Measurements from ENCODE around the gene KPNA4.
"Not testable (repeated sequence)": the region's sequence is repeated elsewhere in the genome, so short reads cannot be mapped to it uniquely, and the experiment has no call there.

Gene KPNA4

GRCh38 chr3:160573955-160574525, 8.7 kb upstream of the KPNA4 start:
- FAIRE-seq; DNase-seq (ENCODE audit: low spot score): not testable (repeated sequence)

GRCh38 chr3:160569894-160570652, 4.7 kb upstream of the KPNA4 start:
- DNase-seq (ENCODE audit: low spot score) (no peak), FAIRE-seq (no peak)

GRCh38 chr3:160568989-160569388, 3.6 kb upstream of the KPNA4 start:
- no peak for DNase-seq (ENCODE audit: low spot score)
- no peak for FAIRE-seq

GRCh38 chr3:160567774-160568173, 2.4 kb upstream of the KPNA4 start:
- FAIRE-seq: no peak

DNA sequence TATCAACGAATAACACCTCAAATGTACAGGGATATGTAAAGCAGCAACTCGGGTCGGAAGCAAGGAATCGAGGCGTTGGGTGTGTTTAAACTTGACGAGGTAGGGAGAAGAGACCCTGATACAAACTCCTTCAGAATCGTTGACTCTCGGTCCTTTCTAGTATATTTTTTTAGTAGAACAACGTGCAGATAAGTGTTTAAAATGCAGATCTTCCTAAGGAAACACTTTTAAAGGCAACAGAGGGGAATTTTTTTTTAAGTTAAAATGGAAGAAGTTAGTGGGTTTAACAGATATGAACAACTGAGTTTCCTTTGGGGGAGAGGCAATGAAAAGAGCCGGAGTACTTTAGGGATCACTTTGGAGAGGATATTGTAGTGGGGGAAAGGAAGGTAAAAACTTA, 1.1 kb upstream of the KPNA4 start:
- FAIRE-seq (no peak), DNase-seq (ENCODE audit: low spot score) (no peak)

More at GRCh38 chr3:160567774-160568173, 2.4 kb upstream of the KPNA4 start:
- DNase-seq (ENCODE audit: low spot score): no peak

- no peak for FAIRE-seq
- DNase-seq (ENCODE audit: low spot score): no peak
Measured at GRCh38 chr3:160564949-160565441, 376 bp downstream of the KPNA4 start.

- DNase-seq (ENCODE audit: low spot score): no peak
- no peak for FAIRE-seq
Measured at GRCh38 chr3:160564258-160564911, 986 bp downstream of the KPNA4 start.

DNA sequence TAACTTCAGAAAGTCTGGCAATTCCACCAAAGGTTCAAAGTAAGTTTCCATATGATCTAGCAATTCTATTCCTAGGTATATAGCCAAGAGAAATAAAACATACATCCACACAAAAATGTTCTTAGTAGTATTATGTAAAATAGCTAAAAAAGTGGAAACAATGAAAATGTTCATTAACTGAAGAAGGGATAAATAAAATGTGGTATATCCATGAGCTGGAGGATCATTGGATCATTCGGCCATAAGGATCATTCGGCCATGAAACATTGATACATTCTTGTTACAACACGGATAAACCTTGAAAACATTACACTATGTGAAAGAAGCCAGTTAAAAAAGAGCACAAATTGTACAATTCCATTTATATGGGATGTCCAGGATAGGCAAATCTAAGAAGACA, 2.4 kb downstream of the KPNA4 start:
- no peak for DNase-seq (ENCODE audit: low spot score)
- no peak for FAIRE-seq

DNA sequence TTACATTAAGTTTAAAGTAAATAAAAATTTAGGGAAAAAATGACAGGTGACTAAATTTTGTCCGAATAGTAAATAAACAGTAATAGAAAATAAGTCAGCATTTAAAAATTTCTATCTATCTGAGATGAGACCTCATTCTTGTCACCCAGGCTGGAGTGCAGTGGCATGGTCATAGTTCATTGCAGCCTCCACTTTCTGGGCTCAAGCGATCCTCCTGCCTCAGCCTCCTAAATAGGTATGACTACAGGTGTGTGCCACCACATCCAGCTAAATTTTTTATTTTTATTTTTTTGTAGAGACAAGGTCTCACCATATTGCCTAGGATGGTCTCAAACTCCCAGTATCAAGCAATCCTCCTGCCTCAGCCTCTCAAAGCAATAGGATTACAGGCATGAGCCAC, 7.8 kb downstream of the KPNA4 start:
- no peak for FAIRE-seq
- DNase-seq (ENCODE audit: low spot score): no peak

DNA sequence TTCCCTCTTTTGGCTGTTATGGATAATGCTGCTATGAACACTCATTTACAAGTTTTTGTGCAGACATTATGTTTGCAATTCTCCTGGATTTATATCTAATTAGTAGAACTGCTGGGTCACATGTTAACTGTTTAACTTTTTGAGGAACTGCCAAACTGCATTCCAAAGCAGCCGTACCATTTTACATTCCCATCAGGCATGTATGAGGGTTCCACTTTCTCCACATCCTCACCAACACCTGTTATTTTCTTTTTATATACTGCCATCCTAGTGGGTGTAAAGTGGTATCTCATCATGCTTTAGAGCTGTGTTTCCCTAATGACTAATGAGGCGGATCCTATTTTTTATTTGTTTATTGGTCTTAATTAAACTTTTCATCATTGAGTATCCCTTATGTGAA, 9.2 kb downstream of the KPNA4 start:
- DNase-seq (ENCODE audit: low spot score) (no peak), FAIRE-seq (no peak)

DNA sequence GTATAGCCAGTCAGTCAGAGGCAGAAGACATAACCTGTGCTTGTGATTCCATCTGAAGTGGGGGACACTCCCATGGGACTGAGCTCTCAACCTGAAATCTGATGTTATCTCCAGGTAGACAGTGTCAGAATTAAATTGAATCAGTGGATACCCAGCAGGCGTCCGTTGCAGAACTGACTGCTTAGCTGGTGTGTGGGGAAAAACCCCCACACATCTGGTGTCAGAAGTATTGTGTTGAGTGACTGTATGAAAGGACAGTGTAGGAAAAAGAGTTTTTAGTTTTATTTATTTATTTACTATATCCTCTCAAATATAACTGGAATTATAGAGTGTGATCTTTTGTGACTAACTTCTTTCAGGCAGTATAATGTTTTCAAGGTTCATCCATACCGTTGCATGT, 10.4 kb downstream of the KPNA4 start:
- FAIRE-seq: no peak

DNA sequence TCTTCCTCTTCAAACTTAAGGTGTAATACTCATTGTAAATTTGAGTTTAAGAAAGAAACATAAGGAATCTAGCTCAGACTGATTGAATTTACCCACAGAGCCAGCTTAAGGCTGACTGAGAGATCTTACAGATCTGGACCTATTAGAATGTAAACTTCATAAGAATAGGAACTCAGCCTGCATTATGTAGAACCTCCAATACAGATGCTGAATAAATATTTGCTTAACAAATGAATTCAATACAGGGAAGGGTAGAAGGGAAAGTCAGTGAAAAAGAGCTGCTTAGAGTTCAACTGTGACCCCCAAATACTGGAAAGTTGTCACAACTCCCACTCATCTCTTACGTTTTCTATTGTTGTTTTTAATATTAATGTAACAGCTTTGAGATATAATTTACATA, 11.5 kb downstream of the KPNA4 start:
- DNase-seq (ENCODE audit: low spot score) (no peak), FAIRE-seq (no peak)

More for the DNA sequence above, 10.4 kb downstream of the KPNA4 start:
- no peak for DNase-seq (ENCODE audit: low spot score)

- no peak for FAIRE-seq
- DNase-seq (ENCODE audit: low spot score): no peak
Measured at GRCh38 chr3:160546727-160547126, 18.6 kb downstream of the KPNA4 start.

- DNase-seq (ENCODE audit: low spot score): no peak
- no peak for FAIRE-seq
Measured at GRCh38 chr3:160545504-160545871, 19.9 kb downstream of the KPNA4 start.

GRCh38 chr3:160544844-160545503, 20.4 kb downstream of the KPNA4 start:
- FAIRE-seq: peak; percentile 82

DNA sequence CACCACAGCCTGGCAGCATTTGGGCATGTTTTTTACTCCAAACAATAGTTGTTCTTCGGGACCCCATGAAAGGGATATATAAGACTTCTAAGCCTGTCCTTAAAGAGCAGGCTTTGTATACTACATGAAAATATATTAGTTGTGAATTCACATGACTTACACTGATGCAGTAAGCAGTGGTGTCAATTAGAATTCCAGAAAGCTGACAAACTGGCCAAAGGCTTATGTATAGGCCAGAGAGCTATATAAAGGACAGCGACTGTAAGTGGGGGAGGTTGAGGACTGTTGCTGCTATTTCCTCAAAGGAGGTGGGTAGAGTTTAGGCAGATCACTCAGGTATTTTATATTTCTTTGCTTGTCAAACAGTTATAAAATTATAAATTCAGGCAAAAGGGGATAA, 24.8 kb downstream of the KPNA4 start:
- DNase-seq (ENCODE audit: low spot score) (no peak), FAIRE-seq (no peak)

More at GRCh38 chr3:160544844-160545503, 20.4 kb downstream of the KPNA4 start:
- peak; percentile 21 for DNase-seq (ENCODE audit: low spot score)

- FAIRE-seq (no peak), DNase-seq (ENCODE audit: low spot score) (no peak)
Measured at GRCh38 chr3:160538895-160539294, 26.5 kb downstream of the KPNA4 start.

GRCh38 chr3:160537729-160538128, 27.6 kb downstream of the KPNA4 start:
- DNase-seq (ENCODE audit: low spot score) (no peak), FAIRE-seq (no peak)

- DNase-seq (ENCODE audit: low spot score): no peak
- FAIRE-seq: no peak
Measured at GRCh38 chr3:160532371-160532770, 33.0 kb downstream of the KPNA4 start.

DNA sequence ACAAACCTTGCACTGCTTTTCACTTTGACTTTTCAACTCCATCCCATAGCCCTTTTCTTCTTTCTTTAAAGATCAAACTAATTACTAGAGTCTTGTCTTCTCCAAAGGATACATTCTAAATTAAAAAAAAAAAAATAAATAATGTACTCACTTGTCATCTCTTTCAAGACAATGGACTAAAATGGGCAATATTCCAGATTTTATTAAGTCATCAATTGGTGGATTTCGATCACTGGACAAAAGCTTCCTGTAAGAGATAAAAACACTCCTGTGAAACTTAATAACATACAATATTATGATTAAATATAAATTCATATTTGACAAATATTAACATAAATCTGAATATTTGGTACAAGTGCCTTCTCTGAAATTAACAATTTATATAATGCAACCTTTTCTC, 34.1 kb downstream of the KPNA4 start:
- FAIRE-seq (peak; percentile 44), DNase-seq (ENCODE audit: low spot score) (no peak)

- not testable (repeated sequence) for FAIRE-seq; DNase-seq (ENCODE audit: low spot score)
Measured at GRCh38 chr3:160516391-160516790, 49.0 kb downstream of the KPNA4 start.

GRCh38 chr3:160501325-160501724, 64.0 kb downstream of the KPNA4 start:
- no peak for DNase-seq (ENCODE audit: low spot score)
- no peak for FAIRE-seq
